Mammary epithelial cell (primary cell): ENCODE measurements around the gene PDGFRA.

Experiments
- EZH2 ChIP-seq: IDR thresholded peaks from 2 replicates; pipeline ENCODE4 v1.6.1; 2012; ENCODE audit warnings: low read length, inconsistent platforms, borderline replicate concordance
- TF ChIP-seq, protein P1 (sequence below), 2 donors: IDR thresholded peaks in 1 of 2; conservative IDR thresholded peaks in 1 of 2; 2 replicates each; pipeline ENCODE4 v1.5.1; 2011 to 2012; ENCODE audit warnings: inconsistent platforms in 2 of 2, low read length in 2 of 2, mild to moderate bottlenecking in 2 of 2, control low read depth in 1 of 2, low read depth in 1 of 2; ENCODE audit not compliant: insufficient read depth in 1 of 2; ENCODE audit errors: extremely low read depth in 1 of 2

DNA sequence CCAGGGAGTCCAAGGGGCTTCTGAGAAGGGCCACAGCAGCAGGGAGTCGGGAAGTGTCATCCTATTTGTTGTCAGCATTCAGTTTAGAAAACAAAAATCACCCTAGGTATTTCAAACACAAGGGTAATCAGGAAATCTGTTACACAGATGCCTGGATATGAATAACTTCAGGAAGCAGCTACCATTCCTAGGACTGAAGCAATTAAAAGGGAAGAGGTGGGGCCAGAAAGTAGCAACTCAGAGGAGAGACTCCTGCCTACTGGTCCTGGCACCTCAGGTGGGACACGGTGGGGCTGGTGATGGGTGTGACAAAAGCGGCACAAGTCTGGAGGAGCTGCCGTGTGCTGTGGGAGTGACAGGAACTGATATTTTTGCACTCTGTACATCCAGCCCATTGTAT is 107.9 kb downstream of the PDGFRA start:
- TF ChIP-seq, protein P1, sequence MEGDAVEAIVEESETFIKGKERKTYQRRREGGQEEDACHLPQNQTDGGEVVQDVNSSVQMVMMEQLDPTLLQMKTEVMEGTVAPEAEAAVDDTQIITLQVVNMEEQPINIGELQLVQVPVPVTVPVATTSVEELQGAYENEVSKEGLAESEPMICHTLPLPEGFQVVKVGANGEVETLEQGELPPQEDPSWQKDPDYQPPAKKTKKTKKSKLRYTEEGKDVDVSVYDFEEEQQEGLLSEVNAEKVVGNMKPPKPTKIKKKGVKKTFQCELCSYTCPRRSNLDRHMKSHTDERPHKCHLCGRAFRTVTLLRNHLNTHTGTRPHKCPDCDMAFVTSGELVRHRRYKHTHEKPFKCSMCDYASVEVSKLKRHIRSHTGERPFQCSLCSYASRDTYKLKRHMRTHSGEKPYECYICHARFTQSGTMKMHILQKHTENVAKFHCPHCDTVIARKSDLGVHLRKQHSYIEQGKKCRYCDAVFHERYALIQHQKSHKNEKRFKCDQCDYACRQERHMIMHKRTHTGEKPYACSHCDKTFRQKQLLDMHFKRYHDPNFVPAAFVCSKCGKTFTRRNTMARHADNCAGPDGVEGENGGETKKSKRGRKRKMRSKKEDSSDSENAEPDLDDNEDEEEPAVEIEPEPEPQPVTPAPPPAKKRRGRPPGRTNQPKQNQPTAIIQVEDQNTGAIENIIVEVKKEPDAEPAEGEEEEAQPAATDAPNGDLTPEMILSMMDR (conservative IDR thresholded peaks at IDR 0.05 in 1 of 2, IDR thresholded peaks at IDR 0.05 in 1 of 2; ENCODE audit: extremely low read depth in 1 of 2, insufficient read depth in 1 of 2, low read depth in 1 of 2, low read length in 2 of 2), result no peak
- TF ChIP-seq EZH2, result no peak
